Kidney (tissue), 14 donors: ENCODE data around the gene CLEC14A. TPM values are rescaled to one million over a fixed set of nuclear protein-coding genes. Genes with fewer than 3 reads are reported as not detected.

Experiments used
- DNase-seq, 5 donors: peaks; one replicate each; pipeline ENCODE4 v3.0.0-alpha.2; 2013 to 2020
- FAIRE-seq: peaks from 2 replicates; lab custom pipeline; 2012; peaks lifted over from hg19 to GRCh38; lab: Jason Lieb, UNC
- H3K27ac ChIP-seq, 2 donors: one replicate each; pipeline ENCODE4 v1.7.0; 2013; ENCODE audit warnings: low read depth in 2 of 2, low read length in 2 of 2, inconsistent platforms in 1 of 2
- H3K27me3 ChIP-seq: one replicate; pipeline ENCODE4 v1.7.1; 2013; ENCODE audit warnings: low read length, inconsistent platforms; ENCODE audit not compliant: control insufficient read depth, insufficient read depth
- H3K36me3 ChIP-seq, 3 donors: one replicate each; pipeline versions ENCODE4 v1.7.0 to v1.7.1; 2013; ENCODE audit warnings: low read length in 3 of 3, control low read depth in 1 of 3, inconsistent platforms in 1 of 3; ENCODE audit not compliant: insufficient read depth in 3 of 3, control insufficient read depth in 2 of 3
- H3K4me1 ChIP-seq, 3 donors: one replicate each; pipeline versions ENCODE4 v1.7.0 to v1.7.1; 2013; ENCODE audit warnings: low read length in 3 of 3, inconsistent platforms in 1 of 3, low read depth in 1 of 3; ENCODE audit not compliant: control insufficient read depth in 2 of 3, insufficient read depth in 2 of 3
- H3K4me3 ChIP-seq, 3 donors: one replicate each; pipeline versions ENCODE4 v1.7.0 to v1.8.1; 2013; ENCODE audit warnings: low read length in 3 of 3, control low read depth in 1 of 3, inconsistent platforms in 1 of 3
- H3K9ac ChIP-seq, 3 donors: one replicate each; pipeline versions ENCODE4 v1.7.0 to v1.7.1; 2013; ENCODE audit warnings: low read length in 3 of 3, control low read depth in 1 of 3, inconsistent platforms in 1 of 3
- H3K9me3 ChIP-seq, 3 donors: one replicate each; pipeline versions ENCODE4 v1.7.0 to v1.7.1; 2013; ENCODE audit warnings: low read length in 3 of 3, control low read depth in 1 of 3, inconsistent platforms in 1 of 3; ENCODE audit not compliant: control insufficient read depth in 2 of 3, insufficient read depth in 1 of 3
- intact Hi-C: fragments of 100-400 bp; cut with DNase I; formaldehyde crosslinking; loops from one replicate; pipeline ENCODE4 v1.11.1; 2022
- polyA plus RNA-seq: library from polyadenylated mRNA; stranded (reverse); fragments of 350-450 nt; fragmentation: Illumina TruSeq; extraction: RNeasy Lipid Tissue Mini Kit (QIAGEN cat#74804); gene quantifications from one replicate; pipeline ENCODE4 v1.2.3, GENCODE V29; 2014; ENCODE audit warnings: low read depth, low replicate concordance; ENCODE audit not compliant: insufficient read depth
- total RNA-seq: library from RNA; stranded (reverse); fragmentation: NEBNext Ultra II Directional; extraction: Animal tissue kit (Norgen Biotek cat#: 25700); gene quantifications from one replicate; pipeline ENCODE4 v1.2.1, GENCODE V29; 2021
- TF ChIP-seq, protein P1 (sequence below): IDR thresholded peaks from 3 replicates; pipeline ENCODE4 v1.5.1; 2012; ENCODE audit warnings: mild to moderate bottlenecking, moderate library complexity, borderline replicate concordance; ENCODE audit not compliant: insufficient read depth; ENCODE audit errors: extremely low read depth
- donor health status: control.
- donor health status: control.
- donor health status: control.
- donor health status: control.
- donor health status: control.
- donor health status: DM: yes; HTN: yes; CAD: no.
- donor health status: Normal renal cell carcinoma (clear cell type).

The CLEC14A gene
- total and polyA plus RNA-seq, 2 donors from 2014 or later, result 22.4 to 37.6 TPM

DNA sequence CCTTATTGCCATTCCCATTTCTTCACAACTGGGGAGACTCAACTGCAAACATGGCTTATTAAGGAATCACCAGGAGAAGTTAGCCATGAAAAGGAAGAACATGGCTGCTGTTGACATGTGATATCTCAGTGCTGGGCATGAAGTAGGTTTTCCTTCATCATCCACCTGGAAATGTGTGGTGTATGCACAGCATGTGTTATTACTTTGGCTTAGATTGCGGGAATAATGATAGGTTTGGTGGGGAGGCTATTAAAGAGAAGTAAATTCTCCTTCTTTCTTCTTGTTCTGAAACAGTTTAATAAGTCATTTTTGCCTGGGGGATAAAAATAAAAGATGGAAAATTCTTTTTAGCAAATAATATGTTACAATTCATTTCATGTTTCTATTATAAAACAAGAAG, 23.7 kb upstream of the CLEC14A start:
- no peak for FAIRE-seq
- intact Hi-C loops, result no loop called here
- Histone ChIP-seq H3K27me3 (no peaks in the 10 kb centered on the region), H3K4me3 (no peak overlapping the region), H3K4me1 (no peaks in the 10 kb centered on the region), H3K27ac (no peak overlapping the region), H3K36me3 (no peaks in the 10 kb centered on the region), H3K9ac (no peak overlapping the region), H3K9me3 (no peaks in the 10 kb centered on the region)
- DNase-seq, result no peak
- TF ChIP-seq, protein P1, sequence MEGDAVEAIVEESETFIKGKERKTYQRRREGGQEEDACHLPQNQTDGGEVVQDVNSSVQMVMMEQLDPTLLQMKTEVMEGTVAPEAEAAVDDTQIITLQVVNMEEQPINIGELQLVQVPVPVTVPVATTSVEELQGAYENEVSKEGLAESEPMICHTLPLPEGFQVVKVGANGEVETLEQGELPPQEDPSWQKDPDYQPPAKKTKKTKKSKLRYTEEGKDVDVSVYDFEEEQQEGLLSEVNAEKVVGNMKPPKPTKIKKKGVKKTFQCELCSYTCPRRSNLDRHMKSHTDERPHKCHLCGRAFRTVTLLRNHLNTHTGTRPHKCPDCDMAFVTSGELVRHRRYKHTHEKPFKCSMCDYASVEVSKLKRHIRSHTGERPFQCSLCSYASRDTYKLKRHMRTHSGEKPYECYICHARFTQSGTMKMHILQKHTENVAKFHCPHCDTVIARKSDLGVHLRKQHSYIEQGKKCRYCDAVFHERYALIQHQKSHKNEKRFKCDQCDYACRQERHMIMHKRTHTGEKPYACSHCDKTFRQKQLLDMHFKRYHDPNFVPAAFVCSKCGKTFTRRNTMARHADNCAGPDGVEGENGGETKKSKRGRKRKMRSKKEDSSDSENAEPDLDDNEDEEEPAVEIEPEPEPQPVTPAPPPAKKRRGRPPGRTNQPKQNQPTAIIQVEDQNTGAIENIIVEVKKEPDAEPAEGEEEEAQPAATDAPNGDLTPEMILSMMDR, result no peak

DNA sequence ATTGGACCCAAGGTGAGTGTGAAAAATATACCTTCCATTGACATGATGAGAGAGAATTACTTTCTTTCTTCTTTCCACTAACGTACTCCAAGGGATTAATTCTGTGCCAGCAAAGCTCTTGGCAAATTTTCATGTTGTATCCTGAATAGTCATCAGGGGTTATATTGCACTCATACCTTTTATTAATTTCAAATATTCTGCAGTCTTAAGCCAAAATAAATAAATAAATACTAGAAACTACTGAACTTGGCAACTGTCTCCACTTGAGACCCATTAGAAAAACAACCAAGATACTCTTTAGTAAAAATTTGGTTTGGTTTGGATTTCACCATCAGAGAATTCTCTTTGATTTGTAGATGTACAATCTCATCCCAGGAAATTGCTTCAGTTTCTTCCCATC, 22.1 kb upstream of the CLEC14A start:
- no peaks in the 10 kb centered on the region for H3K27me3 ChIP-seq
- H3K27ac ChIP-seq, result no peak overlapping the region
- TF ChIP-seq, protein P1, result no peak
- intact Hi-C loops, result no loop called here
- no peak overlapping the region for H3K9ac ChIP-seq
- DNase-seq, result no peak
- no peaks in the 10 kb centered on the region for H3K36me3 ChIP-seq
- no peaks in the 10 kb centered on the region for H3K9me3 ChIP-seq
- H3K4me1 ChIP-seq, result no peaks in the 10 kb centered on the region
- FAIRE-seq, result no peak
- H3K4me3 ChIP-seq, result no peak overlapping the region

DNA sequence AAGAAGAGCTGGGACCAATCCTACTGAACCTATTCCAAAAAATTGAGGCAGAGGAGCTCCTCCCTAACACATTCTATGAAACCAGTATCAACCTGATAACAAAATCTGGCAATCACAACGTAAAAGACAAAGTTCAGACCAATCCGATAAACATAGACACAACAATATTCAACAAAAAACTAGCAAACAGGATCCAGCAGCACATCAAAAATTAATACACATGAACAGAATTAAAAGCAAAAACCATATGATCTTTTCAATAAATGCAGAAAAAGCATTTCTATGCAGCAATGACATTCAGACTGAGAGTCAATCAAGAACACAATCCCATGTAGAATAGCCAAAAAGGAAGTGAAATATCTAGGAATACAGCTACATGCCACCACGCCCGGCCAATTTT, 7.0 kb upstream of the CLEC14A start:
- no peak overlapping the region for H3K27ac ChIP-seq
- H3K4me1 ChIP-seq, result no peaks in the 10 kb centered on the region
- no peak for FAIRE-seq
- DNase-seq, result no peak
- H3K9ac ChIP-seq, result no peak overlapping the region
- H3K4me3 ChIP-seq, result no peak overlapping the region
- H3K9me3 ChIP-seq, result peaks cover 0 to 2% (median 0%) of the 10 kb centered on the region in 3 donors
- no peaks in the 10 kb centered on the region for H3K36me3 ChIP-seq
- TF ChIP-seq, protein P1, result no peak
- intact Hi-C loops, result no loop called here
- no peaks in the 10 kb centered on the region for H3K27me3 ChIP-seq

DNA sequence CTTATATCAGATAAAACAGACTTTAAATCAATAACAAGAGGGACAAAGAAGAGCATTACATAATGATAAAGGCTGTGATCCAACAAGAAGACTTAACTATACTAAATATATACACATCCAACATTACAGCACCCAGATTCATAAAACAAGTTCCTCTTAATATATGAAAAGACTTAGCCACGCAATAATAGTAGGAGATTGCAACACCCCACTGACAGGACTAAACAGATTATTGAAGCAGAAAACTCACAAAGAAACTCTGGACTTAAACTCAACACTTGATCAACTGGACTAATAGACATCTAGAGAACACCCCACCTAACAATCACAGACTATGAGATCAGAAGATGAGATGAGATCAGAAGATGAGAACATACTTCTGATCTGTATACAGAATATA, 5.7 kb upstream of the CLEC14A start:
- Histone ChIP-seq H3K9ac (no peak overlapping the region), H3K27me3 (no peaks in the 10 kb centered on the region), H3K27ac (no peak overlapping the region), H3K4me1 (no peaks in the 10 kb centered on the region), H3K36me3 (no peaks in the 10 kb centered on the region), H3K4me3 (no peak overlapping the region), H3K9me3 (peaks cover 0 to 2% (median 0%) of the 10 kb centered on the region in 3 donors)
- intact Hi-C loops, result no loop called here
- DNase-seq (no peak), FAIRE-seq (no peak)
- TF ChIP-seq, protein P1, result no peak
